Ishikawa (cell line): ENCODE data around the gene TKT.

Experiments
- CEBPB ChIP-seq: IDR thresholded peaks from 2 replicates; pipeline ENCODE4 v1.6.1; 2012
- CREB1 ChIP-seq: IDR thresholded peaks from 2 replicates; pipeline ENCODE4 v1.6.1; 2012; ENCODE audit warnings: low read depth
- EGR1 ChIP-seq: IDR thresholded peaks from 2 replicates; pipeline ENCODE4 v1.6.1; 2012
- EP300 ChIP-seq: IDR thresholded peaks from 2 replicates; pipeline ENCODE4 v1.6.1; 2012; ENCODE audit warnings: borderline replicate concordance
- FOXM1 ChIP-seq: IDR thresholded peaks from 2 replicates; pipeline ENCODE4 v1.6.1; 2012; ENCODE audit warnings: low read depth, borderline replicate concordance
- NFIC ChIP-seq: IDR thresholded peaks from 2 replicates; pipeline ENCODE4 v1.6.1; 2012
- RAD21 ChIP-seq: IDR thresholded peaks from 2 replicates; pipeline ENCODE4 v1.6.1; 2012; ENCODE audit warnings: low read depth
- TAF1 ChIP-seq: IDR thresholded peaks from 2 replicates; pipeline ENCODE4 v1.6.1; 2012; ENCODE audit warnings: low read depth, mild to moderate bottlenecking
- TCF12 ChIP-seq: IDR thresholded peaks from 2 replicates; pipeline ENCODE4 v1.6.1; 2012; ENCODE audit warnings: low read depth
- TEAD4 ChIP-seq: IDR thresholded peaks from 2 replicates; pipeline ENCODE4 v1.6.1; 2012
- YY1 ChIP-seq: IDR thresholded peaks from 2 replicates; pipeline ENCODE4 v1.6.1; 2012; ENCODE audit warnings: low read depth
- TF ChIP-seq, protein P1 (sequence below): IDR thresholded peaks from 2 replicates; pipeline ENCODE4 v1.6.1; 2012
- TF ChIP-seq, protein P2 (sequence below): IDR thresholded peaks from 2 replicates; pipeline ENCODE4 v1.6.1; 2012; ENCODE audit warnings: low read depth, mild to moderate bottlenecking
- TF ChIP-seq, protein P3 (sequence below): IDR thresholded peaks from 2 replicates; pipeline ENCODE4 v1.6.1; 2012

GRCh38 chr3:53282581-53282980 is 26.8 kb upstream of the TKT start:
- no peak for TF ChIP-seq TAF1
- no peak for TF ChIP-seq CREB1
- TF ChIP-seq RAD21: no peak
- TF ChIP-seq YY1: no peak
- no peak for TF ChIP-seq EP300
- TF ChIP-seq, protein P1, sequence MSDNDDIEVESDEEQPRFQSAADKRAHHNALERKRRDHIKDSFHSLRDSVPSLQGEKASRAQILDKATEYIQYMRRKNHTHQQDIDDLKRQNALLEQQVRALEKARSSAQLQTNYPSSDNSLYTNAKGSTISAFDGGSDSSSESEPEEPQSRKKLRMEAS: no peak
- no peak for TF ChIP-seq TCF12
- no peak for TF ChIP-seq EGR1
- TF ChIP-seq, protein P2, sequence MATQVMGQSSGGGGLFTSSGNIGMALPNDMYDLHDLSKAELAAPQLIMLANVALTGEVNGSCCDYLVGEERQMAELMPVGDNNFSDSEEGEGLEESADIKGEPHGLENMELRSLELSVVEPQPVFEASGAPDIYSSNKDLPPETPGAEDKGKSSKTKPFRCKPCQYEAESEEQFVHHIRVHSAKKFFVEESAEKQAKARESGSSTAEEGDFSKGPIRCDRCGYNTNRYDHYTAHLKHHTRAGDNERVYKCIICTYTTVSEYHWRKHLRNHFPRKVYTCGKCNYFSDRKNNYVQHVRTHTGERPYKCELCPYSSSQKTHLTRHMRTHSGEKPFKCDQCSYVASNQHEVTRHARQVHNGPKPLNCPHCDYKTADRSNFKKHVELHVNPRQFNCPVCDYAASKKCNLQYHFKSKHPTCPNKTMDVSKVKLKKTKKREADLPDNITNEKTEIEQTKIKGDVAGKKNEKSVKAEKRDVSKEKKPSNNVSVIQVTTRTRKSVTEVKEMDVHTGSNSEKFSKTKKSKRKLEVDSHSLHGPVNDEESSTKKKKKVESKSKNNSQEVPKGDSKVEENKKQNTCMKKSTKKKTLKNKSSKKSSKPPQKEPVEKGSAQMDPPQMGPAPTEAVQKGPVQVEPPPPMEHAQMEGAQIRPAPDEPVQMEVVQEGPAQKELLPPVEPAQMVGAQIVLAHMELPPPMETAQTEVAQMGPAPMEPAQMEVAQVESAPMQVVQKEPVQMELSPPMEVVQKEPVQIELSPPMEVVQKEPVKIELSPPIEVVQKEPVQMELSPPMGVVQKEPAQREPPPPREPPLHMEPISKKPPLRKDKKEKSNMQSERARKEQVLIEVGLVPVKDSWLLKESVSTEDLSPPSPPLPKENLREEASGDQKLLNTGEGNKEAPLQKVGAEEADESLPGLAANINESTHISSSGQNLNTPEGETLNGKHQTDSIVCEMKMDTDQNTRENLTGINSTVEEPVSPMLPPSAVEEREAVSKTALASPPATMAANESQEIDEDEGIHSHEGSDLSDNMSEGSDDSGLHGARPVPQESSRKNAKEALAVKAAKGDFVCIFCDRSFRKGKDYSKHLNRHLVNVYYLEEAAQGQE: no peak
- TF ChIP-seq CEBPB: no peak
- no peak for TF ChIP-seq TEAD4
- TF ChIP-seq, protein P3, sequence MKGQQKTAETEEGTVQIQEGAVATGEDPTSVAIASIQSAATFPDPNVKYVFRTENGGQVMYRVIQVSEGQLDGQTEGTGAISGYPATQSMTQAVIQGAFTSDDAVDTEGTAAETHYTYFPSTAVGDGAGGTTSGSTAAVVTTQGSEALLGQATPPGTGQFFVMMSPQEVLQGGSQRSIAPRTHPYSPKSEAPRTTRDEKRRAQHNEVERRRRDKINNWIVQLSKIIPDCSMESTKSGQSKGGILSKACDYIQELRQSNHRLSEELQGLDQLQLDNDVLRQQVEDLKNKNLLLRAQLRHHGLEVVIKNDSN: no peak
- no peak for TF ChIP-seq NFIC
- TF ChIP-seq FOXM1: no peak
